ENCODE data around the gene SCNN1B.
"Not testable (repeated sequence)": the region's sequence is repeated elsewhere in the genome, so short reads cannot be mapped to it uniquely, and the experiment has no call there.

The SCNN1B gene

DNA sequence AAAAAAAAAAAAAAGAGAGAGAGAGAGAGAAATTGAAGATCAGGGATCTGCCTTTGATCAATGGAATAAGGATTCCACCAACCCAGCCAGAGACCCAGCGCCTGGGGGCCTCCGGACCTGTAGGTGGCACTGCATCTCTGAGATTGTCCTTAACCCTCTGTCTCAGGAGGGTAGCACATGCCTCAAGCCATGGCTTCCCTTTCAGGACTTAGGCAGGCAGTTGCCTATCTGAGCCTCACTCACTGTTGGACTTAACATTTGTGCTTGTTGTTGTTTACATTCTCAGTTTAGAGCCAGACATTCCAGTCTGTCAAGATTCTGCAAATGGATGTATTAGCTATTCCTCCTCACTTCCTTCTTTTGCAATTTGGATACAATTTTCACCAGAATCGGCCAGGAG lies 5.1 kb upstream of the SCNN1B start:
- H3K36me3 Mint-ChIP-seq (ENCODE audit: insufficient read depth) = no peaks in the 10 kb centered on the region
- DNase-seq = no peak
- peaks cover 40 to 58% of the 10 kb centered on the region in 2 donors for H3K27me3 Mint-ChIP-seq
- no peaks in the 10 kb centered on the region for H3K9me3 Mint-ChIP-seq
- H3K4me3 Mint-ChIP-seq = no peak overlapping the region
- ATAC-seq (replicated peaks) = no peak
- peaks cover 5 to 6% of the 10 kb centered on the region in 2 donors for H3K4me1 Mint-ChIP-seq (ENCODE audit: low read depth in 2 of 2)
- no peak overlapping the region for H3K27ac Mint-ChIP-seq

DNA sequence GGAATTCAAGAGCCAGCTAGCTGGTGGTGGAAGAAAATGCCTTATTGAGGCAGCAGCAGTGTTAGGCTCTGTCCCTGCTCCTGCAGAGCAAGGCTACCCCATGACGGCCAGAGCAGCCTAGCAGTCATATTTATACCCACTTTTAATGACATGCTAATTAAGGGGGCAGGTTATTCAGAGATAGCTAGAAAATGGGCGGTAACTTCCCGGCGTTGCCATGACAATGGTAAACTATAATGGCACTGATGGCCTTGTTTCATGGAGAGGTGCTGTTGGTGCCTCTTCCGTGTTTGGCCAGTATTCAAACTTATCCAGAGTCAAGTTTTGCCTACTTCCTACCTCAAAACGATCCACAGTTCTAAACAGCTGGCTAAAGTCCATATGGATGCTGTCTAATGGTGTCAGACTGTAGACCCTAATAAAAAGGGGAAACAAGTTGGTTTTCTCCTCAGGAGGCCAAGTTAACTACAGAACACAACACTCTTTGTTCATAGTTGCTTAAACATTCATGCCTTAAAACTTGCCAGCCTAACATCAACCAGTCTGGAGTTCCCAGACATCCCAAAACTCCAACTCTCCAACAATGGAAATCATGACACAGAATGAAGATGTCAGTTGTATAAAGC lies 3.7 kb upstream of the SCNN1B start:
- H3K4me1 Mint-ChIP-seq (ENCODE audit: low read depth in 2 of 2) = peaks cover 5 to 6% of the 10 kb centered on the region in 2 donors
- ATAC-seq (replicated peaks) (no peak), DNase-seq (no peak)
- no peaks in the 10 kb centered on the region for H3K36me3 Mint-ChIP-seq (ENCODE audit: insufficient read depth)
- H3K27ac Mint-ChIP-seq = no peak overlapping the region
- H3K4me3 Mint-ChIP-seq = no peak overlapping the region
- no peaks in the 10 kb centered on the region for H3K9me3 Mint-ChIP-seq
- peaks cover 43 to 58% of the 10 kb centered on the region in 2 donors for H3K27me3 Mint-ChIP-seq

DNA sequence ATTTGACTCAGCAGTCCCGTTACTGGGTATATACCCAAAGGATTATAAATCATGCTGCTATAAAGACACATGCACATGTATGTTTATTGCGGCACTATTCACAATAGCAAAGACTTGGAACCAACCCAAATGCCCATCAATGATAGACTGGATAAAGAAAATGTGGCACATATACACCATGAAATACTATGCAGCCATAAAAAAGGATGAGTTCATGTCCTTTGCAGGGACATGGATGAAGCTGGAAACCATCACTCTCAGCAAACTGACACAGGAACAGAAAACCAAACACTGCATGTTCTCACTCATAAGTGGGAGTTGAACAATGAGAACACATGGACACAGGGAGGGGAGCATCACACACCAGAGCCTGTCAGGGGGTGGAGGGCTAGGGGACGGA lies 2.3 kb upstream of the SCNN1B start:
- not testable (repeated sequence) for DNase-seq; H3K4me3 Mint-ChIP-seq; H3K4me1 Mint-ChIP-seq (ENCODE audit: low read depth in 2 of 2); H3K36me3 Mint-ChIP-seq (ENCODE audit: insufficient read depth); H3K27ac Mint-ChIP-seq; ATAC-seq (replicated peaks); H3K9me3 Mint-ChIP-seq
- H3K27me3 Mint-ChIP-seq = peaks cover 33 to 65% of the 10 kb centered on the region in 2 donors

DNA sequence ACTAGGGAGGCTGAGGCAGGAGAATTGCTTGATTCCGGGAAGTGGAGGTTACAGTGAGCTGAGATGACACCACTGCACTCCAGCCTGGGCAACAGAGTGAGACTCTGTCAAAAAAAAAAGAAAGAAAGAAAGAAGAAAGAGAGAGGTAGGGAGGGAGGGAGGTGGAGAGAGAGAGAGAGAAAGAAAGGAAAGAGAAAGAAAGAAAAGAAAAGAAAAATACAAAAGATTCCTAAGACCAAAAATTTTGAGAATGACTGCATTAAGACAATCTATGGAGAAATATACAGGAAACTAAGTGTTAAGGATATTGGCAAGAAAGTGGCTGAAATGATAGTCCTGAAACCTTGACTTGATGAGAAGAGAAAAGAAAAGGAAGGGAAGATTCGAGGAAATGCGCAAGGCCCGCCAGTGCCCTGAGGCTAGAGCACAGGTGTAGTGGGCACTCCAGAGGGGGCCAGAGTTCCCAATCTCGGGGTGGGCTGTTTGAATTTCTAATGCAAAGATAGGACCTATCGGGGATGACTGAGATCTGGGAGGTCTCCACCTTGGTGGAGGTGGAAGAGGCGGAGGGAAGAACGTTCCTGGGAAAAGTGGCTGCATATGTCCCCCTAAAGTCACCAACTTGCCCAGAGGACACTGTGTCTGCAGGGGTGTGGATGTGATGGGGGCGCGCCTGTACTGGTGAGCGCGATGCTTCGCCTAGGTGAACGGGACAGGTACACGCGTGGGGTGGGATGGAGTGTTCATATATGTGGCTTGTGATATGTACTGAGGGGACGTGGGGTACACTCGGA lies 654 bp upstream of the SCNN1B start:
- no peak overlapping the region for H3K27ac Mint-ChIP-seq
- peaks cover 25 to 54% of the 10 kb centered on the region in 2 donors for H3K27me3 Mint-ChIP-seq
- H3K36me3 Mint-ChIP-seq (ENCODE audit: insufficient read depth) = no peaks in the 10 kb centered on the region
- peak overlapping the region; percentile 2 to 6 for H3K4me3 Mint-ChIP-seq
- no peak for DNase-seq
- no peak for ATAC-seq (replicated peaks)
- peaks cover 5 to 6% of the 10 kb centered on the region in 2 donors for H3K4me1 Mint-ChIP-seq (ENCODE audit: low read depth in 2 of 2)
- H3K9me3 Mint-ChIP-seq = no peaks in the 10 kb centered on the region

DNA sequence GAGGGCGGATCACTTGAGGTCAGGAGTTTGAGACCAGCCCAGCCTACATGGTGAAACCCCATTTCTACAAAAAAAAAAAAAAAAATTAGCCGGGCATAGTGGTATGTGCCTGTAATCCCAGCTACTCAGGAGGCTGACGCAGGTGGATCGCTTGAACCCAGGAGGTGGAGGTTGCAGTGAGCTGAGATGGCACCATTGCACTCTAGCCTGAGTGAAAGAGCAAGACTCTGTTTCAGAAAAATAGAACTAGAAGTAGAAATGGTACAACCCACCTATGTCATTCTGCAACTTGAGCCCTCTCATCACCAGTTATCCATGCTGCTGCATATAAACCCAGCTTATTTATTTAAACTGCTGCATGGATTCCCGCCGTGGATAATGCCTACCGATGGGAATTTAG lies 1.6 kb downstream of the SCNN1B start:
- peaks cover 5 to 6% of the 10 kb centered on the region in 2 donors for H3K4me1 Mint-ChIP-seq (ENCODE audit: low read depth in 2 of 2)
- no peak overlapping the region for H3K27ac Mint-ChIP-seq
- no peak for ATAC-seq (replicated peaks)
- no peak for DNase-seq
- no peak overlapping the region for H3K4me3 Mint-ChIP-seq
- H3K9me3 Mint-ChIP-seq = no peaks in the 10 kb centered on the region
- H3K27me3 Mint-ChIP-seq = peaks cover 23 to 71% of the 10 kb centered on the region in 2 donors
- H3K36me3 Mint-ChIP-seq (ENCODE audit: insufficient read depth) = no peaks in the 10 kb centered on the region

DNA sequence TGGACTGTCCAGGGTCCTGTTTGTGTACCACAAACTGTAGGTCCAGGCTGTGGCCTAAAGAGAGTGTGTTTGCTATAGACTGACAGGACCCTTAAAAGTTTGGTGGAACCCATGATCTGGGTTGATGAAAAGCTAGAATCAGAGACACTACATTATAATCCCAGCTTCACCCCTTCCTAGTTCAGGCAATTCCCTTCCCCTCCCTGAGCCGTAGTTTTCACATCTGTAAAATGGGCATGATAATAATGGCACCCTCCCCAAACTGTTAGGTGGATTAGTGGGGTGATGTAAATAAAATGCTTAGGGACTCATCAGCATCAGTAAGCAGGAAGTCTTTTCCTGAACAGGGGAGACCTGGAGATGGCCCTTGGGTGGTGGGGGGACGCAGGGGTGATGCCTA lies 2.5 kb downstream of the SCNN1B start:
- H3K9me3 Mint-ChIP-seq = no peaks in the 10 kb centered on the region
- H3K4me1 Mint-ChIP-seq (ENCODE audit: low read depth in 2 of 2) = peaks cover 5 to 6% of the 10 kb centered on the region in 2 donors
- no peak overlapping the region for H3K27ac Mint-ChIP-seq
- H3K4me3 Mint-ChIP-seq = no peak overlapping the region
- ATAC-seq (replicated peaks) (no peak), DNase-seq (no peak)
- H3K27me3 Mint-ChIP-seq = peaks cover 23 to 72% of the 10 kb centered on the region in 2 donors
- H3K36me3 Mint-ChIP-seq (ENCODE audit: insufficient read depth) = no peaks in the 10 kb centered on the region

DNA sequence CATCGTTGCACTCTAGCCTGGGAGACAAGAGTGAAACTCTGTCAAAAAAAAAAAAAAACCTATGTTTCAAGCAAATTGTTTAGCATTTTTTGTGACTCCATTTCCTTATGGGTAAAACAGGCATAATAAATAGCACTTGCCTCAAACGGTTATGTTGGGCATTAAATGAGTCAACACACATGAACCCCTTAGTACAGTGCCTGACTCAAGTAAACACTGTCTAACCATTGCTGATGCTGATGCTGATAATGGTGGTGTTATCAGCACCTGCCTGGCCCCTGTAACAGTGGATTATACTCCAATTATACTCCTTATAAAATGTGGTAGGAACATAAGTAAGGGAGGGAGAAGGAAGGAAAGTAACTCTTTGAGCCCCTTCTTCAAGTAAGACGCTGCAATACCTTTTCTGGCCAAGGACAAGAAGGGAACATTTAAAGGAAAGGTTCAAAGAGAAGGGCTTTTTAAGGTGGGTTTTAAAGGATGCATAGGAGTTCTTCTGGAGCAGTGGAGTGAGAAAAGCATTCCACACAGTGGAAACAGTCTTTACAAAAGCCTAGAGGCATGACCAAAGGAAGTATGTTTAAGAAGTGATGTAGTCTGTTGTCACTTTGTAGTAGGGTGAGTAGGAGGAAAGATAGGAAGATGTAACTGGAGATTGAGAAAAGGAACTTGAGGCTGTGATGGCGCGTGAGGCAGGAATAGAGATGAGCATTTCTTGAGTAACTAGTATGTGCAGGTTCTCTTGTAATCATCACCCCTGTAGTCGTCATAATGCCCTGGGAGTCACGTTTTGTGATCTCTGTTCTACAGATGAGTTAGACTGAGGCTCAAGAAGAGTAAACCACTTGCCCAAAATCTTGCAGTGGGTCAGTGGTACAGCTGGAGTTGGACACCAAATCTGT lies 4.3 kb downstream of the SCNN1B start:
- DNase-seq = no peak
- Mint-ChIP-seq H3K27me3 (peaks cover 13 to 60% of the 10 kb centered on the region in 2 donors), H3K4me1 (ENCODE audit: low read depth in 2 of 2) (peaks cover 4% of the 10 kb centered on the region in 2 donors), H3K4me3 (no peak overlapping the region), H3K36me3 (ENCODE audit: insufficient read depth) (no peaks in the 10 kb centered on the region), H3K9me3 (peaks cover 0 to 2% of the 10 kb centered on the region in 2 donors), H3K27ac (no peak overlapping the region)
- no peak for ATAC-seq (replicated peaks)

DNA sequence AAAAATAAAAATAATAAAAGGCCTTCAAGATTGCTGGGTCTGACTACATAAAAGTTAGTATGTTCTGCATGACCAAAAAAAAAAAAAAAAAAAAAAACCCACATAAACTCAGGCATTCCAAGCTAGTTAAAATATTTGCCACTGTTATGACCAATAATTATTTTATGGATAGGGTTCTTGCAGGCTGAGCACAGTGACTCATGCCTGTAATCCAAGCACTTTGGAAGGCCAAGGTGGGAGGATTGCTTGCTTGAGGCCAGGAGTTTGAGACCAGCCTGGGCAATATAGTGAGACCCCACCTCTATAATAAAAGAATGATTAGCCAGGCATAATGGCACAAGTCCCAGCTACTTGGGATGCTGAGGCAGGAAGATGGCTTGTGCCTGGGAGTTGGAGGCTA lies 8.1 kb downstream of the SCNN1B start:
- ATAC-seq (replicated peaks) (no peak), DNase-seq (no peak)
- Mint-ChIP-seq H3K4me3 (no peak overlapping the region), H3K27ac (no peak overlapping the region), H3K9me3 (peaks cover 0 to 2% of the 10 kb centered on the region in 2 donors), H3K27me3 (peaks cover 0 to 28% of the 10 kb centered on the region in 2 donors), H3K36me3 (ENCODE audit: insufficient read depth) (no peaks in the 10 kb centered on the region), H3K4me1 (ENCODE audit: low read depth in 2 of 2) (no peaks in the 10 kb centered on the region)

DNA sequence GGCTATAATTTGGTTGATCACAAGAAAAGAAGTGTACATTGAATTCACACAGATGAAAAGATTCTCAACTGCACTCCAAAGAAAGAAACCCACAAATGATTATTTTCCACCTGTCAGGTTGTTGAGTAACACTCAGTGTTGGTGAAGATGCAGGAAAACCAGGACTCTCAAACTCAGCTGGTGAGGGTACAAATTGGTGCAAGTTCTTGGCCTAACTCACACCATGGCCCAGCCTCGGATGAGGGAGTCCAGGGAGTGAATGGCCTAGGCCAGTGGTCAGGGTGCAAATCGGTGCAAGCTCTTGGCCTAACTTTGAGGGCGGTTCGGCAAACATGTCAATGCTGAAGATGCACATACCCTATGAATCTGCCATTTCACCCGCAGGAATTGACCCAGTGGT lies 8.6 kb downstream of the SCNN1B start:
- no peak for DNase-seq
- H3K4me1 Mint-ChIP-seq (ENCODE audit: low read depth in 2 of 2) = no peaks in the 10 kb centered on the region

DNA sequence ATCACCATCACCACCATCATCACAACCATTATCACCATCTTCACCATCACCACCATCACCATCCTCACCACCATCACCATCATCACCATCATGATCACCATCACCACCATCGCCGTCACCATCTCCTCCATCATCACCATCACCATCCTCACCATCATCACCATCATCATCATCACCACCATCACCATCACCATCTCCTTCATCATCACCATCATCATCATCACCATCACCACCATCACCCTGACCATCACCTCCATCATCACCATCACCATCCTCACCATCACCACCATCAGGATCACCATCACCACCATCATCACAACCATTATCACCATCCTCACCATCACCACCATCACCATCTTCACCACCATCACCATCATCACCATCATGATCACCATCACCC lies 14.1 kb downstream of the SCNN1B start:
- Mint-ChIP-seq H3K9me3 (no peaks in the 10 kb centered on the region), H3K27me3 (peaks cover 0 to under 1% of the 10 kb centered on the region in 2 donors), H3K36me3 (ENCODE audit: insufficient read depth) (no peaks in the 10 kb centered on the region), H3K27ac (no peak overlapping the region), H3K4me1 (ENCODE audit: low read depth in 2 of 2) (no peaks in the 10 kb centered on the region), H3K4me3 (no peak overlapping the region)
- DNase-seq = no peak
- ATAC-seq (replicated peaks) = no peak

More for the DNA sequence above, 8.6 kb downstream of the SCNN1B start:
- no peak for ATAC-seq (replicated peaks)
- Mint-ChIP-seq H3K27me3 (peaks cover 0 to 28% of the 10 kb centered on the region in 2 donors), H3K9me3 (peaks cover 0 to 2% of the 10 kb centered on the region in 2 donors), H3K4me3 (no peak overlapping the region), H3K36me3 (ENCODE audit: insufficient read depth) (no peaks in the 10 kb centered on the region), H3K27ac (no peak overlapping the region)

DNA sequence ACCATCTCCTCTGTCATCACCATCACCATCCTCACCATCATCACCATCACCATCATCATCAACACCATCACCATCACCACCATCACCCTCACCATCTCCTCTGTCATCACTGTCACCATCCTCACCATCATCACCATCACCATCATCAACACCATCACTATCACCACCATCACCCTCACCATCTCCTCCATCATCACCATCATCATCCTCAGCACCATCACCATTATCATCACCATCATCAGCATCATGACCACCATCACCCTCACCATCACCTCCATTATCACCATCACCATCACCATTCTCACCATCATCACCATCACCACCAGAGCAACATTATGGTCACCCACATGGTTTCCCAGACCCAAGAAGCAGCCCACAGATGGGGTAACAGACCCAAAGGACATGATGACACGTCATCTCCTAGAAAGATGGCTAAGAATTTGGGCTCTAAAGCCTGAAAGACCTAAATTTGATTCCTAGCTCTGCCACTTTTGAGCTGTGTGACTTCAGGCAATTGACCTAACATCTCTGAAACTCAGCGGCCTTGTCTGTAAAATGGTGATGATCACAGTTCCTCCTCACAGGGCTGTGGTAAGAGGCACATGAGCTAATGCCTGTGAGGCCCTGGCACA lies 14.6 kb downstream of the SCNN1B start:
- H3K36me3 Mint-ChIP-seq (ENCODE audit: insufficient read depth) = no peaks in the 10 kb centered on the region
- ATAC-seq (replicated peaks) (no peak), DNase-seq (no peak)
- H3K27ac Mint-ChIP-seq = no peak overlapping the region
- no peak overlapping the region for H3K4me3 Mint-ChIP-seq
- H3K27me3 Mint-ChIP-seq = peaks cover under 1 to 6% of the 10 kb centered on the region in 2 donors
- no peaks in the 10 kb centered on the region for H3K4me1 Mint-ChIP-seq (ENCODE audit: low read depth in 2 of 2)
- H3K9me3 Mint-ChIP-seq = no peaks in the 10 kb centered on the region

DNA sequence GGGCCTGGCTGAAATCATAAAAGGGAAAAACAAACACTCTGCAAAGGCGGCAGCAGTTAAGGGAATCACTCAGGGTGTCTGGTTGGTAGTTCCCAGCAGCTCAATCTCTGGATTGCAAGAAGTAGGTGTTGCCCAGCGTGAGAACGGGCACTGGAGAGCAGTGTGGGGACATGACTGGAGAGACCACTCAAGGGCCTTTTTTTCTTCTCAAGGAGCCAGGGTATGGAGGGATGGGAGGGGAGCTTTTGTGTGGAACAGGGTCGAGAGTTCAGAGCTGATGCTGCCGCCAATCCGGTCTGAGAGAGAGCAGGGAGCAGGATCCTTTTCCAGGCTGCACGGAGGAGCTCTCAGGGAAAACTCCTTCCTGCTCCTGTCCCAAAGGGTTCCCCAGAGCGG lies 15.2 kb downstream of the SCNN1B start:
- DNase-seq = no peak
- Mint-ChIP-seq H3K4me3 (no peak overlapping the region), H3K27me3 (peaks cover 5 to 9% of the 10 kb centered on the region in 2 donors), H3K4me1 (ENCODE audit: low read depth in 2 of 2) (no peaks in the 10 kb centered on the region), H3K36me3 (ENCODE audit: insufficient read depth) (no peaks in the 10 kb centered on the region), H3K9me3 (no peaks in the 10 kb centered on the region), H3K27ac (no peak overlapping the region)
- ATAC-seq (replicated peaks) = no peak

DNA sequence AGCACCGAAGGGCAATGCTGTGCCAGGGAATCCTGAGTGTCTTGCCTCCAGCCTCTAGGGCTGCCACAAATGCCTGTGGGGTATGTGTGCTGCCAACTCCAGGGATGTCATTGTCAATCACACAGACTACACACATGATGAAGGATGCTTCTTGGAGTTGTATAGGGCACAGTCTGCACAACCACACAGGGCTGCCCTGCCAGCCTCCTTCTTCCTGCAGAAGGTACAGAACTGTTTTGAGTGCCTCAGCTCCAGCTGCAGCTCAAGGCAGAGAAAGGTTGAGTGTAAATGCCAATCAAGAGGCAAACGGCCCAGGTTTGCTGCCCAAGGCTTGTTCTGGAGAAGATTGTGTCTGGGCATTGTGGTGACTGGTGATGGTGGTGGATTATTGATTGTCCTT lies 15.6 kb downstream of the SCNN1B start:
- H3K9me3 Mint-ChIP-seq = no peaks in the 10 kb centered on the region
- no peaks in the 10 kb centered on the region for H3K4me1 Mint-ChIP-seq (ENCODE audit: low read depth in 2 of 2)
- DNase-seq (no peak), ATAC-seq (replicated peaks) (no peak)
- no peak overlapping the region for H3K27ac Mint-ChIP-seq
- H3K4me3 Mint-ChIP-seq = no peak overlapping the region
- H3K36me3 Mint-ChIP-seq (ENCODE audit: insufficient read depth) = no peaks in the 10 kb centered on the region
- H3K27me3 Mint-ChIP-seq = peaks cover 5 to 9% of the 10 kb centered on the region in 2 donors
